ENCODE results near the gene TEX38. TPM values are rescaled to one million over a fixed set of nuclear protein-coding genes. Genes with fewer than 3 reads are reported as not detected.
A peak's percentile ranks its signal among the peaks of the same experiment; 100 is the strongest.
"Not testable (repeated sequence)": the region's sequence is repeated elsewhere in the genome, so short reads cannot be mapped to it uniquely, and the experiment has no call there.

TEX38 gene
- polyA plus RNA-seq, 3 donors, result 0.24 to 0.64 (median 0.57) TPM

GRCh38 chr1:46681333-46682034 is 9.8 kb downstream of the TEX38 start:
- DNase-seq (ENCODE audit: extremely low read depth in 1 of 11, low read depth in 9 of 11, low spot score in 4 of 11), result no peak

DNA sequence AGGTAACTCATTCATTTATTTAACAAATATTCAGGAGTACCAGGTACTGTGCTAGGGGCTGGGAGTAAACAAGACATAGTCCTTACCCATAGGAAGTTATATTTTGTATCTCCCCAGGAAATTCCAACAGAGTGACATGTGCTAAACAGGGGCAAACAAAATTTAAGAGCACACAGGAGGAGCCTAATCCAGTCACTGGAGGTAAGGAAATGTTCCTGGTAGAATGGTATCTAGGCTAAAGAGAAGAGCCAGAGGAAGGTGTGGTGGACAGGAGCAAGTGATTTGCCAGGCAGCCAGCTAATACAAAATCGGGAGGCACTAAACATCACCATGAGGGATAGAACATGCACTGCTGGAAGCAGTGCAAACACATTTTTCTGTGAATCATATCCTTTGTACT is 10.4 kb downstream of the TEX38 start:
- no peak for DNase-seq (ENCODE audit: extremely low read depth in 1 of 11, low read depth in 9 of 11, low spot score in 4 of 11)

- DNase-seq (ENCODE audit: extremely low read depth in 1 of 11, low read depth in 9 of 11, low spot score in 4 of 11), result no peak
These were observed 13.0 kb downstream of the TEX38 start for GRCh38 chr1:46684670-46685069.

DNA sequence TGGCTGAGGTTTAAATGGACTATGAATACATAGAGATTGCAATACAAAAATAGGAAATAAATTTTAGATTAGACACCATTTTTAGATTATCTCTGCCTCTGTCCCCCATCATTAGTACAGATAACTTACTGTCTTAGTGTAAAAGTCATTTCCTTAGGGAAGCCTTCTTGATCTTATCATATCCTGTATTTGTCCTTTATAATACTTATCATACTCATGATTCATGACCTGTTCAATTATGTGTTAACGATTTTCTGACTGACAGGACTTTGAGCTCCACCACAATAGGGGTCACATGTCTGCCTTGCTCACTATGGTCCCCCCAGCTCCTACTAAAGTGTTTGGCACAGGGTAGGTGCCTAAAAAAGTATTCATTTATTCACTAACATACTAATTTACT is 14.6 kb downstream of the TEX38 start:
- DNase-seq (ENCODE audit: extremely low read depth in 1 of 11, low read depth in 9 of 11, low spot score in 4 of 11), result no peak

- peak in 8 of 11 donors; percentile 7 to 38 (median 30) for DNase-seq (ENCODE audit: extremely low read depth in 1 of 11, low read depth in 9 of 11, low spot score in 4 of 11)
These were observed 15.5 kb downstream of the TEX38 start for GRCh38 chr1:46687093-46687659.

GRCh38 chr1:46687921-46688509 is 16.4 kb downstream of the TEX38 start:
- no peak for DNase-seq (ENCODE audit: extremely low read depth in 1 of 11, low read depth in 9 of 11, low spot score in 4 of 11)

- no peak for DNase-seq (ENCODE audit: extremely low read depth in 1 of 11, low read depth in 9 of 11, low spot score in 4 of 11)
These were observed 17.7 kb downstream of the TEX38 start for GRCh38 chr1:46689356-46689755.

GRCh38 chr1:46689897-46690296 is 18.2 kb downstream of the TEX38 start:
- no peak for DNase-seq (ENCODE audit: extremely low read depth in 1 of 11, low read depth in 9 of 11, low spot score in 4 of 11)

GRCh38 chr1:46690931-46691421 is 19.3 kb downstream of the TEX38 start:
- DNase-seq (ENCODE audit: extremely low read depth in 1 of 11, low read depth in 9 of 11, low spot score in 4 of 11), result no peak

DNA sequence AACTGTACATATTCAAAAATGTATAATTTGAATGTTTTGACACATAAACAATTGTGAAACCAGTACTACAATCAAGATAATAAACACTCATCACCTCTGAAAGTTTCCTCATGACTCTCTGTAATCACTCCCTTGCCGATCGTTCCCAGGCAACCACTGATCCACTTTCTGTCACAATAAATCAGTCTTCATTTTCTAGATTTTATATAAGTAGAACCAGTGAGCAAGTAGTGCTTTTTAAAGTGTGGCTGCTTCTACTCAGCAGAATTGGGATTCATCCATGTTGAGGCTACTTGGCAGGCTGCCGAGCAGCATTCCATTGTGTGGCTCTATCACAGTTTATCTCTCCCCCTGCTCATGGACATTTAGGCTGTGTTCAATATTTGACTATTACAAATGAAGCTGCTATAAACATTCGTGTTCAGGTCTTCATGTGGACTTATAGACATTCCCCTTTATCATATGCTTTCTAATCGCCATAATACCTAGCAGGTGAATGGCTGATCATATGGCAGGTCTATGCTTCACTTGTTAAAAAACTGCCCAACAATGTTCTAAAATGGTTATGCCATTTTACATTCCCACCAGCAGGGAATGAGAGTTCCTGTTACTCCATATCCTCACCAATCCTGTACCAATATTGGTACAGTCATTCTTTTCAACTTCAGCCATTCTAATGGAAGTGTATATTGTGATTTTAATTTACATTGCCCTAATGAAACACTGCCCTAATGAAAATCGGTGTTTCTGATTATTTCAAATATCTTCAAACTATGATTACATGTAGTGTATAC is 20.5 kb downstream of the TEX38 start:
- DNase-seq (ENCODE audit: extremely low read depth in 1 of 11, low read depth in 9 of 11, low spot score in 4 of 11), result no peak

DNA sequence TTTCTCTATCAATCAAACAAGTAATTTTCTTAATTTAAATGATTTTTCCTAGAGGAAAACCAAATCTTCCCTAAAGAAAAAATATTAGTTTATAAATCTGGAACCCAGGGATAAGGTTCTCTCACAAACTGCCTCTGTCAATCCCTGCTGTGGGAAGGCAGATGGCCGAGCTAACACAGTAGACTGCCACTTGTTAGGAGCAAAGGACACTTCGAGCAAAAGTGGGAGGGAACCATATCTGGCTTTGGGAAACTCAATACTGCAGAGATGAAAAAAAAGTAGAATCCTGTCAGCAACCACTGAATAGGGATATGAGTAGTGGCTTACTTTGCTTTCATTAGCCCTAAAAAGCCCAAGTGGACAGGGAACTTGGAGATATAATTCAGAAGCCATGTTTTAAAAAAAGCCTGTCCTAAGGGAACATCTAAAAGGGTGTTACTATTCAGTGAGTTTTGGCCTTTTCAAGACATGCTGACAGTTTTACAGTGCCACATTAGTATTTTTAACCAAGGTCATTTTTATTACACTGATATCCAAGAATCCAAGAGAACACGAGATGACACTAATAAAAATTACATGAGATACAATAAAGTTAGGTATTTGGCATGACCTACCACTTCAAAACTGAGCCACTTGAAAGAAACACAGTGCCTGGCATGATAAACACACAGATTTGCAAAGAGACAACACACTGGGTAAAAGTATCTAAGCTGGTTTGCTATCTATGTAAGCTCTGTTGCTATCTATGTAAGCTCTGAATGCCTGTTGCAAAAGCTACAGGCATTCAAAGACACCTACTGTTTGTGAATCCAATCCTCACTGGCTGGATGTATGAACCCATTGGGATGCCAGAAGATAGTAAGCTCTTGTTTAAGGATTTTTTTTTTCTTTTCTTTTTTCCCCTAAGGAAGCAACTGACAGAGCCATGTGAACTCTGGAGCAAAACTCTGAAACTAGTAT is 21.4 kb downstream of the TEX38 start:
- no peak for DNase-seq (ENCODE audit: extremely low read depth in 1 of 11, low read depth in 9 of 11, low spot score in 4 of 11)

DNA sequence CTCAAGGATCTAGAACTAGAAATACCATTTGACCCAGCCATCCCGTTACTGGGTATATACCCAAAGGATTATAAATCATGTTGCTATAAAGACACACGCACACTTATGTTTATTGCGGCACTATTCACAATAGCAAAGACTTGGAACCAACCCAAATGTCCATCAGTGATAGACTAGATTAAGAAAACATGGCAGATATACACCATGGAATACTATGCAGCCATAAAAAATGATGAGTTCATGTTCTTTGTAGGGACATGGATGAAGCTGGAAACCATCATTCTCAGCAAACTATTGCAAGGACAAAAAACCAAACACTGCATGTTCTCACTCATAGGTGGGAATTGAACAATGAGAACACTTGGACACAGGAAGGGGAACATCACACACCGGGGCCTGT is 23.0 kb downstream of the TEX38 start:
- DNase-seq (ENCODE audit: extremely low read depth in 1 of 11, low read depth in 9 of 11, low spot score in 4 of 11), result not testable (repeated sequence)

DNA sequence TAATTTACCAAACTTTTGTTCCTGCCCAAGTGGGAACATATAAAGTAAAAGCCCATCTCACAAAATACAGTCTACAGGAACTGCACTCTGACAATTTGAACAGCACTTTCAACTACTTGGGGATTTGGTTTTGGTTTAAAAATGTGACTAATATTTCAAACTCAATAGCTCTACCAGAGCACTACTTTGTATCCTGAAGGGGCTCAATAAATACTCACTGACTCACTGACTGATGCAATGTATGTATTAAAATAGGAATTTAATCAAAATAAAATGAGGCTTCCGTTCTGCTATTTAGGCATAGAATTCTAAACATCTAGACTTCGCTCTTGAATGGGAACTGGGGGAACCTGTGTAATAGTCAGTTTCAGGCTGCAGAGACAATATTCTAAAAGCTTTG is 25.4 kb downstream of the TEX38 start:
- DNase-seq (ENCODE audit: extremely low read depth in 1 of 11, low read depth in 9 of 11, low spot score in 4 of 11), result no peak

DNA sequence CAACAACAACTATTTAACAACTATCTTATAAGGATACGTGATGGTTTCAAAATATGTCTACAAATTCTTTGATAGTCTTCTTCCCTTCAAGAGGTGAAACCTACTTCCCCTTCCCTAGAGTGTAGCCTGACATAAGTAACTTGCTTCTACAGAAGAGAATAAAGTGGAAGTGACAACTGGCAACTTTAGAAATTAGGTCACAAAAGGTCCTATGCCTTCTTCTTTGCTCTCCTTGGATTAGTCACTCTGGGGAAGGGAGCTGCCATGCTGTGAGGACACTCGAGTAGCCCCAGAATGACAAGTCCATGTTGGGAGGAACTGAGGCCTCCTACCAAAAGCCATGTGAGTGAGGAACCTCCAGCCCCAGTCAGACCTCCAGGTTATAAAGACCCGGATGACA is 28.0 kb downstream of the TEX38 start:
- DNase-seq (ENCODE audit: extremely low read depth in 1 of 11, low read depth in 9 of 11, low spot score in 4 of 11), result no peak

- no peak for DNase-seq (ENCODE audit: extremely low read depth in 1 of 11, low read depth in 9 of 11, low spot score in 4 of 11)
These were observed 32.4 kb downstream of the TEX38 start for GRCh38 chr1:46703927-46704641.

DNA sequence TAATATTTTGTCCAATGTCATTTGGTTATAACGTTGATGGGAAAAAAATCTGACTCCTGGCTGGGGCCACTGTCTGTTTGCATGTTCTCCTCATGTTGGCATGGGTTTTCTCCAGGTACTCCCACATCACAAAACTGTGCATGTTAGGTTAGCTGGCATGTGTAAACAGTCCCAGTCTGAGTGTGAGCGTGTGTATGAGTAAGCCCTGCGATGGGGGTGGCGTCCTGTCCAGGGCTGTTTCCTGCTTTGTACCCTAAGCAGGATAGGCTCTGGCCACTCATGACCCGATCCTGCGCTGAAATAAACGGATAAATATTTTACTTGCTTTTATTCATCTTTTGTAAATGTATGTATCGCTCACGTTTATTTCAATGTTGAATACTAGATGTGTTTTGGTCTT is 33.8 kb downstream of the TEX38 start:
- DNase-seq (ENCODE audit: extremely low read depth in 1 of 11, low read depth in 9 of 11, low spot score in 4 of 11), result no peak

GRCh38 chr1:46708121-46708520 is 36.5 kb downstream of the TEX38 start:
- DNase-seq (ENCODE audit: extremely low read depth in 1 of 11, low read depth in 9 of 11, low spot score in 4 of 11), result no peak

GRCh38 chr1:46714976-46715375 is 43.3 kb downstream of the TEX38 start:
- DNase-seq (ENCODE audit: extremely low read depth in 1 of 11, low read depth in 9 of 11, low spot score in 4 of 11), result no peak
